ENCODE results near the gene SEMA5A.
"Not testable (repeated sequence)": the region's sequence is repeated elsewhere in the genome, so short reads cannot be mapped to it uniquely, and the experiment has no call there.

SEMA5A gene

GRCh38 chr5:9440517-9440916 lies 105.4 kb downstream of the SEMA5A start:
- DNase-seq (ENCODE audit: low spot score): no peak

DNA sequence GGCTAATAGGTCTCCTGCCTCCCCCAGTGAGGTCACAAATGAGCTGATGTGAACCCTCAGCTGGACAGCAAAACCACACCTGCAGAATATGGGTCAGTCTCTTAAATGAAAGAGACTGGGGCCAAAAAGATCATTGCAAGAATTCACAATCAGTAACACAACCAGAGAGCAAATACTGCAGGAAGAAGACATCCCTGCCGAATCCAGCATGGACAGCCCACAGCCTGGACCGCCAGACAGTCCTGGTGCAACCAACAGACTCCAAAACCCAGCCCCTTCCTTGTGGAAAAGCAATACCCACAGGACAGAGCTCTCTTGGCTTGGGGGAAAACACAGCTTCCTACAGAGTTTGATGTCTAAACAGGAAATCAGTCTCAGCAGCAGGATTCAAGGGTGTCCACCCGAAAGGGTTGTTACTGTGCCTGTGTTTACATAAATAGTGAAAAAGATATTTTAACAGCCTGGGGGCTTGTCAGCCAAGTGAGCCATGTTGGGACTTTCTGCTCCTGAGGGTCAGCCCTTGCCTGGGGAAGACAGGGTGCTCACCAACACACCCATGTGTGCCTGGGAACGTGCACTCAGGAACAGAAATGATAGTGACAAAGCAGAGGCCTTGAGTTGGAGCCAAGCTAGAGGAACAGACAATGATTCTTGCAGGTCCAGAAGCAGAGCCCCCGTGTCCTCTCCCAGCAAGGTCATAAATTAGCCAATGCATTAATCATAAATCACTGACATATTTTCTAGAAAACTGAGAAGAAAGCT lies 106.2 kb downstream of the SEMA5A start:
- DNase-seq (ENCODE audit: low spot score): no peak

GRCh38 chr5:9438596-9439354 lies 107.1 kb downstream of the SEMA5A start:
- DNase-seq (ENCODE audit: low spot score): no peak

DNA sequence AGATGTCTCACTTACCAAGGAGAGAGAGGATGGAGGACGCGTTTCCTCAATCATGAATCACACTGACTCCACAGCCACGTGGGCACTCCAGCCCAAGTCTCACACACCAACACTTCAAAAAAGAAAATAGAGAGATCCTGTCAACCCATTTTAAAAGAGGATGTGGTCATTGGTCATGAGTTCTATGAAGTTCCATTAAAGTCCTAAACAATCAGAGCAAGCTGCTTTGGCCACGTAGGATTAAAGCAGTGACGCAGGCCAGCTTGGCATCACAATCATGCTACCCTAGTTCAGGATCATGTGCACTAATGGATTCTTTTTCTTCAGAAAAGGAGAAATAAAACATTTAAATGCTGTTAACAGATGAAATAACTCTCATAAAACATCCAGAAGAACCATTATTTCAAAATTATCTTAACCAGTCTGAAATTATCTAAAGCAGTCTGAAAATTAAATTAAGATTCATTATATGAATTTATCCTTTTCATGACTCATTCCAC lies 108.1 kb downstream of the SEMA5A start:
- peak; percentile 71 for DNase-seq (ENCODE audit: low spot score)

DNA sequence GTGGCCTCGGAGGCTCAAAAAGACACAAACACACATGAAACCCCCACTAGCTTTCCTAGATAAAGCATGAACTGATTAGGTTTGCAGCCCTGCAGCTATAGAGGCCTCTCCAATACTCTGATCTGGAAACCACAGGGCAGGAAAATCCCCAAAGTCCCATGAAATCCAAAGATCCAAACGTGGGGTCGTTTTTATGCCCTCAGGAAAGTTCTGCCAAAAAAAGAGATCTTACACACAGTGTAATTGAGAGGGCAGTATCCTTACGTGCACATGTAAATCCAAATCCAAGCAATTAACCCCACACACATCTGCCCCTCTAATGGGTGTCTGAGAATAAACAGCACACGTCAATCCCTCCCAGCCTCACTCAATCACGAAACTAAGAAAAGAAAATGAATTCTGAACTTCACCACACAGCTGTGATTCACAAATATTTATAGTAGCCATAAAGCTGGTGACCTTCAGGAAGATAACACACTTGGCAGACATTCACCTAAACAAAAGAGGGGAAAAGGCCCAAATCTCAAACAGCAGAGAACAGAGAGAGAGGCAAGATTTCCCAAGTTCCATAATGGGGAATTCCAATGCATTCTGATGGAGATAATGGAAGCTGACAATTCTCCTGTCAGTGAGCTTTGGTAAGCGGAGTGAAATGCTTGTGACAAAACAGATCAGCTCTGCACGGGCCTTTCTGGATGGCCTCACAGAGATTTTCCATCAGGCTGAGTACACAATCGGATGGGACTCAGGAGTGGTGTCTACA lies 114.2 kb downstream of the SEMA5A start:
- no peak for DNase-seq (ENCODE audit: low spot score)

GRCh38 chr5:9431151-9431495 lies 114.8 kb downstream of the SEMA5A start:
- DNase-seq (ENCODE audit: low spot score): no peak

- no peak for DNase-seq (ENCODE audit: low spot score)
Observed at GRCh38 chr5:9430306-9430705, 115.6 kb downstream of the SEMA5A start.

DNA sequence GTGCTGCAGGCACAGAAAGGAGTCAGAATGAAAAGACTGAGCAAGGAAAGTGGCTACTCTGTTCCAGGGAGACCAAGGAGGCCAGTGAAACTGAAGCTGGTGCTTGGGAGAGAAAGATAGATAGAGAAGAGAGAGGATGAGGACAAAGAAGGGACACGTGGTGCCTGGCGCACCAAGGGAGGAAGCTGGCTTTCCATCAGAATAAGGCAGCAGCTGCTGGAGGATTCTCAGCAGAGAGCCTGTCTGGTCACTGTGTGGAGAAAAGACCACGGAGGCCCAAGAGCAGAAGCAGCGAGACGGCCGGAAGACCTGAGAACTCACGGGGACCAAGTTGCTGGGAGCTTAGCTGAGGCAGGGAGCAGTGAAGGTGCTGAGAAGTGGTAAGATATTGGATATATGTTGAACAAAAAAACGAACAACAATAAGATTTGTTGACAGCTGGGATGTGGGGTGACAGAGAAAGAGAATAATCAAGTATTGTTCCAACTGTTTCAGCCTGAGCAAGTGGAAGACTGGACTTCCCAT lies 116.1 kb downstream of the SEMA5A start:
- DNase-seq (ENCODE audit: low spot score): peak; percentile 62

DNA sequence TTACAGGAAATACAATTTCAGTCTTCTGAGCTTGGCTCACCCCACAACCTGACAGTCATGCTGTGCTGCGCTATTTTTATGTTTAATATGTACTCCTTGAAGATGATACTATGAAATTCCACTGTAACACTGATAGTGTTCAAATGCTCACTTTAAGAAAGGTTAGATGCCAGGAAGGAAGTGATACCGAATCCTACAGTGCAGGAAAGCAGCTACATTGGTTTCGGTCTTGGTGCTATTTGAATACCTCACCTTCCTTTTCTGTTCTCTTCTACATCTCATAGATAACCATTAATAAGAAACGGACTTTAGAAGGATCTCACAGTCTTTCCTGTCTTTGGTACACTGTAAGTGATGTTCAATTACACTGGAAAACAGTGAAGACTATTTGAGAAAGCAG lies 117.6 kb downstream of the SEMA5A start:
- no peak for DNase-seq (ENCODE audit: low spot score)

DNA sequence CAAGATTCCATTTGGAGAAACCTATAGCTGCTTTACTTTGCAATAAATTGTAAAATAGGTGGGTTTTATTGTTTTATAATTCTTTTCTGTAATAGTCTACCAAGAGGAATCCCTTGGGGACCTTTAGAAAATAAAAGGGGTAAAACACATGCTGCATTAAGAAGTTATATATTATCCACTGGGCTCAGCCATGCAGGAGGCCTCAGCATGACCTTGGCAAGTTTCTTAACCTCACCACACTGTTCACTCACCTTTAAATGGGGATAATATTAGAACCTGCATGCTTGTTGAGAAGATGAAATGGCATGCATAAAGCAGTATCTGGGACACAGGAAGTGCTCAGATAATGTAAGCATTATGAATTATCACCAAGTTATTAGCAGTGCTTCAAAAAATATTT lies 120.2 kb downstream of the SEMA5A start:
- DNase-seq (ENCODE audit: low spot score): no peak

DNA sequence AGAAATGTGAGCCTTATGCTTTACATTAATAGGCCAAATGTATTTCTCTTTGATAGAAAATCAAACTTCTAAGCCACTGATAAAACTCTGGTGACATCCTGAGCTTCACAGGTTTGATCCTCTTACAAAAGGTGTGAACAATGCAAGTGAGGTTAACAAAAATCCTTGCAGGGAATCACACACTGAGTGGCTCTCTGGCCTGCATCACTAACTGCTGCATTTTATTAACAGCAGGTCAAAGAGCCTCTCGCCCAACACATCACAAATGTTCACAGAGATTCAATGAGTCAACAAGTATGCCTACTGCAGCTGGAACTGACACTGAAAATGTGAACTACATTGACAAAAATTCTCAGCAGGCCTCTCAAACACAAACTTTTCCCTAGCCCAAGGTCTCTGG lies 122.3 kb downstream of the SEMA5A start:
- DNase-seq (ENCODE audit: low spot score): no peak

- no peak for DNase-seq (ENCODE audit: low spot score)
Observed at GRCh38 chr5:9421884-9422283, 124.0 kb downstream of the SEMA5A start.

DNA sequence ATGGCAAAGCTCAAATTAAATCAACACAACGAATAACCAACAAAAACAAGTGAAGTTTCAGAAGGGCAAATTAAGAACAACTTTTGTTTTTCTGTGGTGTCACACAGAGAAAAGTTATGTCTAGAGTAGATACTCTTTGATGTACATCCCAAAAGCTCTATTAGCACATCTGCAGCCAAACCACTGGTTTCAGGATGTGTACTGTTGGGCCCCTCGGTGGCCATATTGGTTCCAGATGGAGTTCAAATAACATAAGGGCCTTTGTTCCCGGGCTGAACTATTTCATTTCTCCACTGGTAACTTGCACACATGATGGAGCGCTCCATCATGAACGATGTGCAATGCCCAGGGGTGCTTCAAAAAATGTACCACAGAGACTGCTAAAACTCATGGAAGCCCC lies 126.1 kb downstream of the SEMA5A start:
- no peak for DNase-seq (ENCODE audit: low spot score)

- DNase-seq (ENCODE audit: low spot score): no peak
Observed at GRCh38 chr5:9415566-9415965, 130.3 kb downstream of the SEMA5A start.

DNA sequence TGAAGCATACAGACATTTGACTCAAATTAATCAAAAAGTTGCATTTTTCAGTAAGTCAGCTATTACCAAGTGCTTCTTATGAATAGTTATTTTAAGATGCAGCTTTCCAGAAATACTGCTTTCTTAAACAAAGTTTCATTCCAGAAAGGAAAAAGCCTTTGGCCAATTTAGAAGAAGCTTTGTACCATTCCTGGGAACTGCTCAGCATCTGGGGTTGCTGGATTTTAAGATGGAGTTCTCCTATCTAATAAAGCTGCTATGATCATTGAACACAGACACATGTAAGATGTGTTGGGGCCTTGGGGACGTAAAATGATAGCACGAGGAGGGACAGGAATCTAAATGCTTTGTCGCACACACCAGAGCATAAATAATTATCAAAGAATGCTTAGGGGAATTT lies 130.8 kb downstream of the SEMA5A start:
- DNase-seq (ENCODE audit: low spot score): no peak

GRCh38 chr5:9411142-9411541 lies 134.7 kb downstream of the SEMA5A start:
- DNase-seq (ENCODE audit: low spot score): no peak

GRCh38 chr5:9409413-9409960 lies 136.4 kb downstream of the SEMA5A start:
- DNase-seq (ENCODE audit: low spot score): no peak

DNA sequence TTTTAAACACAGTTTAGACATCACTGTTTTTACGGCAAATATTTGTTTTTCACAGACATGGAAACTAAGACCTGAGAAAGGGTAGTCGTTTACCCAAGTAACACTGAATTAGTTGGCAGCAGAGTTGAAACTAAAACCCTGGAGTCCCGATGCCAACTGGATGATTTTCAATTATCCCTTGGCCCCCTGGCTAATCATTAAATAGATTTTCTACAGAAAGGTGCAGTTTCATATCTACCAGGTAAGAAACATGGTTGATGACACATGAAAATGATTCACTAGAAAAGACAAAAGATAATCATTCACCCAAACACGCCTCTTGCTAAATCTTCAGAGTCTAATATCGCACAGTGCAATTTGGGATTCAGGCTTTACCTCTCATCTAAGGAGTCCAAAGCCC lies 136.9 kb downstream of the SEMA5A start:
- DNase-seq (ENCODE audit: low spot score): no peak

GRCh38 chr5:9405196-9405754 lies 140.6 kb downstream of the SEMA5A start:
- DNase-seq (ENCODE audit: low spot score): no peak

DNA sequence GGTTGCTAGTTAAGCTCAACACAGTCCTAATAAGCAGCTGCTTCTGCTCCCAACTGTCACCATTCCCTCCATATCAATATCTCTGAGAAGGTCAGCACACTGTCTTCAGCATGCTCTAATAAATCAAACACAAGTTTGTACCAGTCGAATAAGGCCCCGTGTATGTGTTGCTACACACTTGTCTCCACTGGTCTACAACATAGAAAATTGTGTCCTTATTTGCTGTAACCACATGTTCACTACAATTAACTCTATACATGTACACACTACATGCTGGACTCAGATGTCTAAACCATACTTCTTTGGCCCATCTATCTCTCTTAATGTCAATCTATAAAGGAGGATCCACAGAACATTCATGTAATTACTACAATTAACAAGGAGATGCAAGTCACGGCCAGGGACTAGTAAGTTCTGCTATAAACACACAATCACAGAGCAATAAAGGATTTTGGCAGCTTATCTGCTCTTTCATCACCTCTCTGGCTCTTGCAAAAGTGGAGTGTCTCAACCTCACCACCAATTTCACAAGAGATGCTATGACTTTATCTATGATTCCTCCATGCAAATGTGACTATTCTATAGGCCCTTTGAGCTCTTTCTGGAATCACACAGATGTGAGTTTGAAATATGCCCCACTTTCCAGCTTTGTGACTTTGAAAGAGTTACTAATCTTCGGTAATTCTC lies 143.9 kb downstream of the SEMA5A start:
- no peak for DNase-seq (ENCODE audit: low spot score)

- DNase-seq (ENCODE audit: low spot score): not testable (repeated sequence)
Observed at GRCh38 chr5:9399783-9400182, 146.1 kb downstream of the SEMA5A start.
